ENCODE data around the gene DNMT1. TPM values are rescaled to one million over a fixed set of nuclear protein-coding genes. Genes with fewer than 3 reads are reported as not detected.
A peak's percentile ranks its signal among the peaks of the same experiment; 100 is the strongest.

Gene DNMT1
- total and polyA plus RNA-seq, 8 donors = 16.6 to 92.0 (median 44.8) TPM

- DNase-seq = no peak
- Histone ChIP-seq H3K9me3 (no peaks in the 10 kb centered on the region), H3K4me3 (no peak overlapping the region), H3K27ac (no peak overlapping the region), H3K27me3 (no peaks in the 10 kb centered on the region), H3K36me3 (peaks cover 13 to 17% (median 14%) of the 10 kb centered on the region in 4 donors), H3K4me1 (peaks cover 4 to 20% (median 15%) of the 10 kb centered on the region in 4 donors)
- 92 to 98% (median 94%) methylated on average over 28 of the region's 28 CpGs for WGBS, 5 donors
- intact Hi-C loops (cut with DNase I; ENCODE audit: low total_unique reads) = no loop called here
- TF ChIP-seq CTCF (IDR thresholded peaks at IDR 0.05) (no peak), POLR2A (IDR thresholded peaks at IDR 0.05) (no peak), EP300 (IDR thresholded peaks at IDR 0.05) (no peak), POLR2AphosphoS5 (IDR thresholded peaks at IDR 0.05) (no peak)
Observed at GRCh38 chr19:10223488-10224213, 28.9 kb upstream of the DNMT1 start.

- peaks cover 13 to 19% (median 15%) of the 10 kb centered on the region in 4 donors for H3K36me3 ChIP-seq
- no peaks in the 10 kb centered on the region for H3K9me3 ChIP-seq
- intact Hi-C loops (cut with DNase I; ENCODE audit: low total_unique reads) = no loop called here
- no peak overlapping the region for H3K27ac ChIP-seq
- 79 to 88% (median 81%) methylated on average over 14 of the region's 14 CpGs for WGBS, 5 donors
- TF ChIP-seq POLR2AphosphoS5 (IDR thresholded peaks at IDR 0.05) = no peak
- TF ChIP-seq POLR2A (IDR thresholded peaks at IDR 0.05) = no peak
- no peak for TF ChIP-seq EP300 (IDR thresholded peaks at IDR 0.05)
- no peaks in the 10 kb centered on the region for H3K27me3 ChIP-seq
- peaks cover 0 to 14% (median 8%) of the 10 kb centered on the region in 4 donors for H3K4me1 ChIP-seq
- DNase-seq = no peak
- no peak overlapping the region for H3K4me3 ChIP-seq
Observed at GRCh38 chr19:10222201-10222890, 27.6 kb upstream of the DNMT1 start.

GRCh38 chr19:10220695-10221094, 25.9 kb upstream of the DNMT1 start:
- DNase-seq = no peak
- H3K27ac ChIP-seq = no peak overlapping the region
- no peaks in the 10 kb centered on the region for H3K27me3 ChIP-seq
- H3K9me3 ChIP-seq = no peaks in the 10 kb centered on the region
- TF ChIP-seq CTCF (IDR thresholded peaks at IDR 0.05) (no peak), EP300 (IDR thresholded peaks at IDR 0.05) (no peak)
- intact Hi-C loops (cut with DNase I; ENCODE audit: low total_unique reads) = no loop called here
- peaks cover 13 to 19% (median 15%) of the 10 kb centered on the region in 4 donors for H3K36me3 ChIP-seq
- WGBS, 5 donors = 87 to 92% (median 90%) methylated on average over 6 to 7 of the region's 7 CpGs
- peaks cover 0 to 4% (median 0%) of the 10 kb centered on the region in 4 donors for H3K4me1 ChIP-seq
- H3K4me3 ChIP-seq = no peak overlapping the region

GRCh38 chr19:10219678-10220077, 24.9 kb upstream of the DNMT1 start:
- Histone ChIP-seq H3K4me3 (no peak overlapping the region), H3K4me1 (peaks cover 0 to 4% (median 0%) of the 10 kb centered on the region in 4 donors), H3K9me3 (no peaks in the 10 kb centered on the region), H3K27ac (no peak overlapping the region), H3K36me3 (peaks cover 12 to 18% (median 15%) of the 10 kb centered on the region in 4 donors), H3K27me3 (no peaks in the 10 kb centered on the region)
- intact Hi-C loops (cut with DNase I; ENCODE audit: low total_unique reads) = no loop called here
- peak in 2 of 7 experiments; percentile 18 for TF ChIP-seq CTCF (IDR thresholded peaks at IDR 0.05)
- TF ChIP-seq POLR2A (IDR thresholded peaks at IDR 0.05) = no peak
- TF ChIP-seq POLR2AphosphoS5 (IDR thresholded peaks at IDR 0.05) = no peak
- DNase-seq = peak in 1 of 2 donors; percentile 50
- WGBS, 5 donors = 19 to 33% (median 24%) methylated on average over 3 of the region's 3 CpGs
